Measurements from ENCODE around the gene IQCH.

IQCH gene

DNA sequence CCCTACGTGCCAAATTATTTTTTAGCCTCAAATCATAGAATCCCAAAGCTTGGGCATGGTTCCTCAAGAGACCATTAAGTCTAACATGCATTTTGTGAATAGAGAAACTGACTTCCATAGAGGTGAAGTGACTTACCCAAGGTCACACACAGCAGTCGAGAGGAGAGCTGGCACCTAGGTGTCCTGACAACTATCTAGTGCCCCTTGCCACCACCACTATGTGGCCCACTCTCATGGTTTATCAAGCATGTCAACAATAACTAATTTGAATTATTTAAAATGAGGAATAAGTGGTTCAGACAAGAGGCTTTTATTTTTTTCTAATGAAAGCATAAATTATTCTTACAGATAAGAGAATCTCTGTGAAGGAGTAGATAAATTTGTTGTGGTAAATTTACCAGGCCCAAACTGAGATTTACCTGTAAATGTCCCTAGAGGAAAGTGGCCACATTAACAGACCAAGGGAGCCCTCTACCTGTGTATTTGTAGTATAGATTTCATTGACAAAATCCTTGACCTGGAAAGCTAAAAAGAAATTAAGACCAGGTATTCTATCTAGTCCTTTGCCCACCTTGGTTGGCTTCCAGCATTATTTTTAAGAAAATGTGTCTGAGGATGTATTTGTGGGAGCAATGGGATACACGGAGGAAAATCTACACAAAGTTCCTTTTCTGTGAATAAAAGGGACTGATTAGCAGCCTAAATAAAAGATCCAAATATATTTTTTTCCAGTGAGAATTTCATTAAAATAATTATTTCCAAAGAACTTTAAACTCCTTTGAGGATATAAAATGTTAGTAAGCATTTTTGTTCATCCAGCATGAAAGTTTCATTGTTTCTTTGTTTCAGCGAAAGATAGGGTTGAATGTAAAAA, 49.1 kb downstream of the IQCH start:
- DNase-seq (ENCODE audit: low read depth): peak; percentile 14

DNA sequence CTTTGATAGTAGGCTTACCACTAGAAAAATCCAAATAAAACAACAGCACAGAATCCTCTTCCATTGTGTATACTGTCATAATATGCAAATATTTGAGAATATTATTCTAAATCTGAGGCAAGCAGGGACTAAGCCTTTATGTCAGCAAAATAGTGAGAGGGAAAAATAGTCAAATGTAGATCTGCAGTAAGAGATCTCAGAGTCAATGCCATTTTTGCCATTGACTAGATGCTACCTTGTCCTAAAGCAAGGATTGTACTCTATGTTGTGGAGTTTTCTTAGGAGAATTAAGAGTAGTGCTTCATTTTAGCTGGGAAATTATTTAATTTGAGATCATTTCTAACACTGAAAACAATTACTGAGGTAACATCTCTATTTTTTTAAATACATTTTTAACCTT, 50.2 kb downstream of the IQCH start:
- no peak for DNase-seq (ENCODE audit: low read depth)

DNA sequence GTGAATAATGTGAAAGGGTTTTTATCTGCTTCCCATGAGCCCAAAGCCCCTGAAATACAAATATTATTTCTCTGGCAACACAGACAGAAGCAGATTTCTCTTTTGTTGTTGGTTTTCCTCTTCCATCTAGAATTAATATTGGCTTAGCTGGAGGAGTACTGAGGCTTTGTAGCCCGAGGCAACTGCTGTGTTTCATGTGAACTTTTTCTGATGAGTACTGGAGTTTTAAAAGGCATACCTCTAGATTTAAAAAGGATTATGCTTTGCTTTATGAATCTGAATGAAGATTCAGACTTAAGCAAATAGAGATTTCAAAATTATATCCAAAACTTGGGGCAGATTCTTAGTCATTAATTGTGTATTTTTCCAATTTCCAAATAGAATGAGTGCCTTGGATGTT, 50.9 kb downstream of the IQCH start:
- DNase-seq (ENCODE audit: low read depth): no peak

DNA sequence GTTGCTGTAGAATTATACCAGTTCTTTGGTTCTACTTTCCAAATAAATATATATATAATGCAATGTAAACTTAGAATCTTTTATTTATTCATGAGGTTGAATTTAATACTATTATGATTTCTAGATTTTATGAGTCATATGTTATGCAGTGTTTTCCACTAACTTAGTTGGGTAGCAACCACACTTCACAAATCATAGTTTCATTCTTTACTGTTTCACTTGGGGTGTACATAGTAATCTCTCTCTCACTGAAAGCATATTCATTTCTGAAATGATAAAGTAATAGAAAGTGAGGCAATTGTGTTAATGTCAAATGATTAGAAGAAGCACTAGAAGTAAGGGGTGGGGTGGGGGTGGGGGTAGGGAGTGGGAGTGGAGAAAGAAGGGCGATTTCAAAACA, 52.6 kb downstream of the IQCH start:
- DNase-seq (ENCODE audit: low read depth): no peak

DNA sequence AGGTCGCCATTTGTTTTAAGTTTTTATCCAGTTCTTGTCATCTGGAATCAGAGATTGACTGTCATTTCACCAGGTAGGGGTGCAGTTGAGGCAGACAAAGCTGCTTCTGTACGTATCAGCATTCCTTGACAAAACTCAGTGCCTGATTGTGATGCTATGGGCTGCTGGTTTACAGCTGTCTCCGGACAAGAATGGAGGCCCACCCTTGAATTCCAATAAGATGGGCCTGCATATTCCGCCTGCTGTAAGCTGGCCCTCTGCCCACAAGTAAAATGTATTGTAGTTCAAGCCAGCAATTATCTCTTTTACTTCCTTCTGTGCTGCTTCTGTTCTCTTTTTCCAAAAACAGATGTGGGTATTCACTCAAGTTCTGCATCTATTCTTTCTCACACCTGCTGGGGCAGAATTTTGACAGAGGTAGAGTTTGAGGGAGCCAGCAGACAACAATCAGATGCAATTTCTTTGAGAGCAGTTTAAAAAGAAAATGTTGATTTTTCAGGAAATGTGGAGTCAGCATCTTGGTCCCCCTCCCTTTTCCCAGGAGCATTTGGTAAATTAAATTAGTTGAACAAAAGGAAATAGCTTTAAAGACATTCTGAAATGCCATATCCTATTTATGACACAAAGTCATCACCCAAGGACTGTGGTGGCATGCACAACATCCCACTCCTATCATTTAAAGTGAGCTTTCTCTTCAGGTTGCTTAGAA, 53.5 kb downstream of the IQCH start:
- no peak for DNase-seq (ENCODE audit: low read depth)

DNA sequence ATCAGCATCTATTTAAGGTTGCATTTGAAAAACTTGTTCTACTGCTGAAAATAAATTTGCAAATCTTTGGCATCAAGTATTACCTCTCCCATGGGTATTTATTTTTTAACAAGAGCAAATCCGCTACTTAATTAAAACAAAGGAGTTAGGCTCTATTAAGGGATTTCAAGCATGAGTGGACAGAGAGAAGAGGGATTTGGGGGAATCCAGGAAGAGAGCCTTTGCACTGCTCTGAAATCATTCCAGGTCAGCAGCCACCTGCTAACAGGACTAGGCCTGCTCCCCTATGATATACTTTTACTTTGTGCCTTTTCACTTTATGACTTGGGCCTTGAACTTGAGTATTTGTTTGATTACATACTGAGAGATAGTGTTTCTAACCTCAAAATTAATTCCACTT, 57.1 kb downstream of the IQCH start:
- DNase-seq (ENCODE audit: low read depth): no peak

DNA sequence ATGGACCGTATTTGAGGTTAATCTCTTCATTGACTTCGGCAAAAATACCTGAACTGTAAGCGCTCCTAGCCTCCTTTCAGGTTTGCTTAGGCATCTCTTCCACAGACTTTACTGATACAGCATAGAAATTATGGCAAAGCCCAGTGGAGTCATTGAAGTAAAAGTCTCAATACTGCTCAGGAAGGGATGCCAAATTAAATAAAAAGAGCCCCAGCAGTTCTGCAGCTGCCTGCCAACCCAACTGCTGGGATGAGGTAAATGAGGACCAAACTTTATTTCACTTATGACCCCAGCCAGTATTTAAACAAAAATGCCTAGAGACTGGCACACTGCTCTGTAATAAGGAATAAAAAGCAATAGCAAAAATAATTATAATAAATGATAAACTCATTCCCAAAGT, 65.4 kb downstream of the IQCH start:
- no peak for DNase-seq (ENCODE audit: low read depth)

DNA sequence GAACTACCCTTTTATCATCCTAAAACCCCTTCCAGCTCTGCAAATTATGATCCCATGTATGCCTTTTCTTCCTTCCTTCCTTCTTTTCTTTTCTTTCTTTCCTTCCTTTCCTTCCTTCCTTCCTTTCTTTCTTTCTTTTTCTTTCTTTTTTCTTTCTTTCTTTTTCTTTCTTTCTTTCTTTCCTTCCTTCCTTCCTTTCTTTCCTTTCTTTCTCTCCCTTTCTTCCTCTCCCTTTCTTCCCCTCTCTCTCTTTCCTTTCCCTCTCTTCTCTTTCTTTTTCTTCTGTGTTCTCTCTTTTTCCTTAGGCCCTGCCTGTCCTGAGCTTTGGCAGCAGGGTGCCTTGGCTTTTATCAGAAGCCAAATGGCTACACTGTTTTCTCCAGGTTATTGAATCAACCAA, 66.8 kb downstream of the IQCH start:
- DNase-seq (ENCODE audit: low read depth): no peak

DNA sequence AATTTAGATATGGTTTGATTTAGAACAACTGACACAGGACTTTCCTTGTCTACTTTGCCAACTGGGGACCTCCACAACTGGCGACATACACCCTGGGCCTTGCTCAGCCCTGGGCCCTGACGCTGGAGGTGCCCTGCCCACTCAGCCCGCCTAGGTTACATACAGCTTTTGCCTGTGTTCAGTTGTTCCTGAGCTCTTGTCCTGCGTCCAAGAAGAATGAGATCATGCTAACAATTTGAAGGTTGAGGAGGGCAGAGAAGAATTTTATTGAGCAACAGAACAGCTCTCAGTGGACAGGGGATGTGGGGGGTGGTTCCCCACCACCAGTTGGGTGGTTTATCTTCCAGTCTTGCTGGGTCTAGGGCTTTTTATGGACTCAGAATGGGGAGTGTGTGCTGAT, 67.9 kb downstream of the IQCH start:
- no peak for DNase-seq (ENCODE audit: low read depth)

DNA sequence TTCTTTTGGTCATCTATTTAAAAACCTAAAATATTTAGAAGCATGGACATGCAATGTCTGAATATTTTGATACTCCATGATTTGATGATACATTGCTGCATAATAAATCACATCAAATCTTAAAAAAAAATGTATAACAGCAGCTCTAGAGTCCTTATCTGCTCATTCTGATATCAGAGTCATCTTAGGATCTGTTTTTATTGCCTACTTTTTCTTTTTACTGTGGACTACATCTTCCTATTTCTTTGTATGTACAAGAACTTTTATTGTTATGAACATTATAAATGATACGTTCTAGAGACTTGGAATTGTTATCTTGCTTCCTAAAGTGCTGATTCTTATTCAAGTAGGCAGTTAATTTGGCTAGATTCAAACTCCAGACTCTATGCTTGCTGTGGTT, 72.7 kb downstream of the IQCH start:
- DNase-seq (ENCODE audit: low read depth): no peak

DNA sequence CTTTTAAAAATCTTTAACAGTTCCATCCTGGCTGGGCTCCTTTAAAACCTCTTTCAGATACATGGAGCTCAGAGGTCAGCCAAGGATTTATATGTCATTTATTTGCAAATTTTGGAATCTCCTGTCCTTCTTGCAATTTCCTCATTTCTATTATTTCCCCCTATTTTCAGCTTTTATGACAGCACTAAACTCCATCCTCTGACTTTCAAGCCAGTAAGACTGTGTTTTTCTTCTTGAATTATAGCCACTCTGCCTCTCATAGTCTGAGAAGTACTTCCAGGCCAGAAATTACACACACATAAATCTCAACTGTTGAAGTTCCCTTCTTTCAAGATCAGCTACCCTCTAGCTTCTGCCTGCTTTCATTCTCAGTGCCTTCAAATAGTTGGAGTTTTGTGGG, 73.2 kb downstream of the IQCH start:
- no peak for DNase-seq (ENCODE audit: low read depth)

DNA sequence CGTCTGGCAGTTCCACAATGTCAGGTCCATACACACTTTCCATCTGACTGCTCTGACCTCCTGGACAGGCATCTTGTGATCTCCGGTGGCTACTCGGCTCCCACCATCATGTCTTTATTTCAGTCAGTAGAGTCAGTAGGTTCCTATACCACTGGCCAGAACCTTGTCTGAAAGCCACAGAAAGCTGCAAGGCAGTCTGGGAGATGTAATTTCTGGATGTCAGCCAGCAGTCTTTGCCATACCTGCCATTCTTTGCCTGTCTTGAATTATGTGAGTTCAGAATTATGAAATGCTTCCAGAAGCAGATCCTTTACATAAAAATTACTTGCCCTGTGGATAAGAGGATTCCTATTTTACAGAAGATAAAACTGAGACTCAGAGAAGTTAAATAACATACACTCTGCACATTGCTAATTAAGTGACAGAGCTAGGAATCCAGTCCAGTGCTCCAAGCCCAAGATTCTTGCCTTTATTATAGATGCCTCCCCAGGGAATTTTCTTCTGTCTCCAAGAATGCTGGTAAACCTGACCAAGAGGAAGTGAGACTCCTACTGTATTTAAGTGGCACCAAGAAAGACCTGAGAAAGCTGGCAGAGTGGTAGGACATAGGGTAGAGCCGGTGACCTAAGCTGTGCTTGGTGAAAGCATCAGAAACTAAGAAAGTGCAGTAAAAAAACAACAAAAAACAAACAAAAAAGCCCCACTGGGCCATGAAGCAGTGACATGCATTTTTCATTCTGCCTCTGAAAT, 75.6 kb downstream of the IQCH start:
- no peak for DNase-seq (ENCODE audit: low read depth)

DNA sequence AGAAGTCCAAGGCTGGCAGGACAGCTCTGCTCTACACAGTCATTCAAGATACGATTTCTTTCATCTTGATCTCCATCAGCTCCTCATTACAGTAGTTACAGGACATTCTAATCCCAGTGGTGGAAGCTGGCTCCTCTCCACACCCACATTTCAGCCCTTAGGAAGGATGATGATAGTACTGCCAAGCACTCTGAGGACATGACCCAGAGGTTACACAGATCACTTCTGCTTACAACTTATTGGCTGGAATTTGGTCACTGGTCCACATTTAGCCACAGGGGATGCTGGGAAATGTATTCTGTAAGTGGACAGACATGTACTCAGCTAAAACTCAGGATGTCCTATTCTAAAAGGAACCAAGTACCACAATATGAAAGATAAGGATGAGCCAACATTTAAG, 77.1 kb downstream of the IQCH start:
- DNase-seq (ENCODE audit: low read depth): no peak

DNA sequence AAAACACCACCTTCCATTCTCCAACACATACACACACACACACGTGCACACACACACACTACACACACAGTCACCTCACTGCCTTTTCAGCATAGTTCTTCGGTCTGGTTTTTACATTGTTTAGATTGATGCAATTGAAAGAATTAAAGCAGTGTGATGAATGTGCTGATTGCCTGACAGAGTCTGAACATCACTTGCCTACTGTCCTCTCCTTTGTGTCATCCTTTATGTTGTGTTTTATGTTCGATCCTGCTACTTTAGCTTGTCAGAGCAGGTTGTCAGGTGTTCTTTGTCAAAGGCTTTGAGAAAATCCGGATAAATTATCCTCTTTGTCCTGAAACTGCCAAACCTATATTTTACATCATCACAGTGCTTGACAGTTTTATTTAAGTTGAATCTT, 80.4 kb downstream of the IQCH start:
- DNase-seq (ENCODE audit: low read depth): no peak

DNA sequence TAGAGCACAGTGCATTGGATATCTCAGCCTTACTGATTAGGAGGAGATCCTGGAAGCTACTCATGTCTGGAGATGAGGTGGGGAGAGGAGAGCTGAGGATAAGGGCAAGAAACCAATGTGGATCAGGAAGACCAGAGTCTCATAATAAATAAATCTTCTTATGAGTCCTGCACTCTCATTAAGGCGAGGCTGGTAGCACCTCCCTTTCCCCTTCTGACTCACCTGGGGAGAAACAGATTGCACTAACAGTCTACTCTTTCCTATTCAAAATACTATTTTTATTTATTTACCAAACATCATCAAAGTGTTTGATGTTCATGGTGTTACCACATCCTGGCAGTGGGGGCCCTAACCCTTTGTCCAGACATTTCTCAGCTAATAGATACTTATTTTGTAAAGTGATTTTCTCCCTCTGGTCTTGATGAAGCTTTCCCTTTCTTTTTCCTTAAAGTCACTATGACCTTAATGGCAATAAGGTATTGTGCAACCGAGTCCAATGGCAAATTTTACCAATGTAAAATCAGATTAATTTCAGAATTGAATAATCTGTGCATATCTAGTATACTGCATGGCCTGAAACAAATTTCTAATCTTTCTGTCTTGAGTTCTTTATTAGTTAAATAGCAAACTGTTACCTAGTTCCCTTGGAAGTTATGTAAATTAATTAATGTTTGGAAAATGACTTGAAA, 81.1 kb downstream of the IQCH start:
- DNase-seq (ENCODE audit: low read depth): no peak

DNA sequence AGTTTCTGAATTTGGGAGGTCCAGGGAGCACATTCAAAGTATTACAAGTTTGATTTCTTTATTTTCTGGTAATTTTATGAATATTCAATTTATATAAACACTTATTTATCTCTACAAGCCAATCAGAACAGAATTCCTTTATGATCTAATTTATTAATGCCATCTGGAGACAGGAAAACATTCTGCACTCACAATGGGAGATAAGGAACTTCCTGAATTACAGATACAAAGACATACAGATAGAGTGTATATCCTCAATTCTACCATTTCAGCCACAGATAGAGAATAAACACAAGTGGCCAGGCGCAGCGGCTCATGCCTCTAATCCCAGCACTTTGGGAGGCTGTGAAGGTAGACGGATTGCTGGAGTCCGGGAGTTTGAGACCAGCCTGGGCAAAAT, 86.0 kb downstream of the IQCH start:
- DNase-seq (ENCODE audit: low read depth): no peak

DNA sequence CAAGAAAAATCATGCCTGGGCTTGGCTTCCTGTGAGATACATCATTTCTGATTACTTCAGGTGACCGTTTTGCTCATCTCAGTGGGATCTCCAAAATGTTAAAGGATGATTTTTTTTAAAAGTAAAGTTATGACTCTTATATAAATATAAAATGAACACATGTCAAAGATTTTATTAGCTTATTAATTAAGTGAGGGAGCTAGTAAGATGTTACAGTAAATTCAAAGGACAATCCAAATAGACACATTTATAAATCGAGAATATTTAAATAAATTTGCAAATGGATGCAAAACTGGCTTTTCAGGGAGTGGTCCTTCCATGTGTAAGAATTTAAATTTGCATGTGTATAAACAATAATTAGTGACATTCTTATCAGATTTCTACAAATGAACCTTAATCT, 87.0 kb downstream of the IQCH start:
- DNase-seq (ENCODE audit: low read depth): no peak

DNA sequence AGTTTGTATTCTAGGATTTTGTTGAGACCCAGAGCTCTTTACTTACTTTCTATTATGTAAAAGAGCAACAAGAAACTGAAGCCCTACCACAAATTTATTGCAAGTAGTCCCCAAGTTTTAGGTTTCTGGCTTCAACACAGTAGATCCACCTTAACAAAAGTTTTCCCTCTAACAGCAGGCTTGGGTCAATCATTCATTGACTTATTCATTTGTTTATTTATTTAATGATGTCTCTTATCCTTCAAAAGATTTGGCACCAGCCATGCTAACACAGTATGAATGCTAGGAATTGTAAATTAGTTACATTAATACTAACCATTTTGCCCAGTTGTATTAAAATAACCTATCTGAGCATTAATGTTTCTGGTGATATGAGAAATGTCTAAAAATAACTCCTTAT, 88.6 kb downstream of the IQCH start:
- DNase-seq (ENCODE audit: low read depth): no peak

DNA sequence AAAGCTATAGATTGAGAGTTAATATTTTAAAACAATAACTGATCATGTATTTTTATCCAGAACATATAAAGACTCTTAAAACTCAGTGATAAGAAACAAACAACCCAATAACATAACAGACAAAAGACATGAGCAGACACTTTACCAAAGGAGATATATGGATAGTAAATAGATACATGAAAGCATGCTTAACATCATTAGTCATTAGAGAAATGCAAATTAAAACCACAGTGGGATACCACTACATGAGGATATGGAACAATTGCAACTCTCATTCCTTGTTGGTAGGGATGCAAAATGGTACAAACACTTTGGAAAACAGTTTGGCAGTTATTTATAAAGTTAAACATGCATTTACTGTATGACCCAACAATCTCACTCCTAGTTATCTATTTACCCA, 95.0 kb downstream of the IQCH start:
- no peak for DNase-seq (ENCODE audit: low read depth)

DNA sequence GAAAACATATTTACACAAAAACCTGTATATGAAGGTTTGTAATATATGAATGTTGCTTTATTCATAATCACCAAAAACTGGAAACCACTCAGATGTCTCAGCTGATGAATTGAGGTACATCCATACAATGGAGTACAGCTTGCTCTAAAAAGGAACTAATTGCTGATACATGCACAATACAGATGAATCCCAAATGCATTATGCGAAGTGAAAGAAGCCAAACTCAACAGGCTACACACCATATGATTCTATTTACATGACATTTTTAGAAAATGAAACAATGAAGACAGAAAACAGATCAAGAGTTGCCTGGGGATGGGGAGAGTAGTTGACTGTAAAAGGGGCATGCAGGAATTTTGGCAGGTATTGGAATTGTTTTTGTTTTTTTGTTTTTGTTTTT, 95.5 kb downstream of the IQCH start:
- DNase-seq (ENCODE audit: low read depth): no peak

DNA sequence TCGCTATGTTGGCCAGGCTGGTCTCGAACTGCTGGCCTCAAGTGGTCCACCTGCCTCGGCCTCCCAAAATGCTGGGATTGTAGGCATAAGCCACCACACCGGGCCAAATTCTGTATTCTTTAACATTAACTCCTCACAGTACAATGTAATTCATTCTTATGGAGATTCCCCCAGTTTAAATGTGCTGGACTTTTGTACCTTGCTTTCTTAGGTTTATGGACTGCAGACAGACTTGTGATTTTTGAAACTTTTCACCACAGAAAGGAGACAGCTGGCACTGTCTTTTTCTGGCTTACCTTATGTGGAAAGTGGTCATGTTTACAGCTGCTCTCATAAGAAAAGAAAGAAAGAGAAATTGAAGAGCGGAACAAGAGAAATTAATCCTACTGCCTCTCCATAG, 103.8 kb downstream of the IQCH start:
- no peak for DNase-seq (ENCODE audit: low read depth)

DNA sequence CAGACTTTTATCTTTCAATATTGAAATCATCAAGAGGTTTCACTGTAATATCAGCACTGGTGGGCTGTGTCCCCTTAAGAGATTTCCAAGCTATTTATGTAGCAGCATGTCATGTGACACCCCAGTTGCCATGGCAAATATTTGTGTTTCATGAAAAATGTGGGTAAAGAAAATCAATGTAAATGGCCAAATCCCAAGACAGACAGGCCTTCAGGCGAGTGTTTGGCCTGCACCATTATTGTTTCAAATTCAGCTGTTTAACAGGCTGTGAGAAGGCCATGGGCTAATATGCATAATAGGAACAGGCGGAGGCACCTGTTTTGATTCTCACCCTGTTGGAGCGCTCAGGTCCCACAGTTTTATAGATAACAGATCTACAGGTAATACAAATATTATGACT, 104.2 kb downstream of the IQCH start:
- DNase-seq (ENCODE audit: low read depth): no peak
